ENCODE results near the gene SCLY.

DNA sequence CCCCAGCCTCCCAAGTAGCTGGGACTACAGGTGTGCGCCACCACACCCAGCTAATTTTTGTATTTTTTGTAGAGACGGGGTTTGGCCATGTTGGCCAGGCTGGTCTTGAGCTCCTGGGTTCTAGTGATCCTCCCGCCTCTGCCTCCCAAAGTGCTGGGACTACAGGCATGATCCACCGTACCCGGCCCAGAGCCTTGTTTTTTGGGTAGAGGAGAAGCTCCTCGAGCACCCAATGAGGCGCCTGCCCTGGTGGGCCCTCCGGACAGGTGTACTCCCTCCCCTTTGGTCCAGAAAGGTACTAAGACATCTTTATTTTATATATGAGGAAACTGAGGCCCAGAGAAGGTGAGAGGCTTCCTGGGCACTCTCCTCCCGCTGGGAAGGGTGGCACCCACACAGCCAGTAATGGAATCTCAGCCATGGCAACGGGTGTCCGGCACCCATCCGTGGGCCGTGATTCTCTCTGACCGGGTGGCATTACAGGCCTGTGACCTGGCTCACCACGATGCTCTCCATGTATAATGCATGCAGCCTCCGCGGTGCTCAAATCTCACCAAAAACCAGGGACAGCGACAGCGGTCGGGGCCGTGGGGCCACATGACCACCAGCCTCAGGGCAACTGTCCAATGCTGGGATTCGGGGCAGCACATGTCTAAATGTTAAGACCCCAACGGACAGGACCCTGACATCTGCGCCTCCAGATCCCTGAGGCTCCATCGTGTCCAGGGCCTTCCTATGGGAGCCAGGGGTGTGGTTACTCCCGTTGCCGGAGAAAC lies 60.9 kb downstream of the SCLY start:
- TF ChIP-seq CTCF (IDR thresholded peaks at IDR 0.05) (no peak), POLR2A (IDR thresholded peaks at IDR 0.05) (no peak)
